ENCODE results near the gene PCDHGC3. TPM values are rescaled to one million over a fixed set of nuclear protein-coding genes. Genes with fewer than 3 reads are reported as not detected.

PCDHGC3 gene
- total and polyA plus RNA-seq, 9 of the 15 experiments (the other 6 are each of a cell fraction or from before 2014, with no cell fraction given): 0.07 TPM; not detected in 8

GRCh38 chr5:141518618-141519015 lies 42.9 kb downstream of the PCDHGC3 start:
- DNase-seq (ENCODE audit: extremely low read depth in 1 of 4, low spot score in 3 of 4) (no peak), FAIRE-seq (no peak), ATAC-seq (no peak)
- intact Hi-C loops (cut with micrococcal nuclease): loop anchor here (10.0 kb wide), 1 partner anchor 284 kb away; no protein-coding TSS in a partner anchor
- Histone ChIP-seq H3K27ac (ENCODE audit: extremely low read depth, low read depth, low read length) (no peak overlapping the region), H3K4me3 (no peak overlapping the region), H3K9me3 (replicated peaks; ENCODE audit: control insufficient read depth, insufficient read depth, low read depth, low read length) (no peaks in the 10 kb centered on the region), H3K27me3 (ENCODE audit: control insufficient read depth in 2 of 2, insufficient read depth in 2 of 2, low read length in 2 of 2) (no peaks in the 10 kb centered on the region), H2AFZ (ENCODE audit: low read depth, low read length) (no peak overlapping the region), H3K9ac (ENCODE audit: insufficient read depth in 1 of 2, low read depth in 2 of 2, low read length in 2 of 2) (no peak overlapping the region), H4K20me1 (replicated peaks; ENCODE audit: control insufficient read depth, insufficient read depth, low read length) (no peaks in the 10 kb centered on the region), H3K79me2 (ENCODE audit: control insufficient read depth, insufficient read depth, low read length) (no peaks in the 10 kb centered on the region), H3K36me3 (ENCODE audit: control insufficient read depth, insufficient read depth, low read length) (peaks cover 98% of the 10 kb centered on the region), H3K9me1 (ENCODE audit: control insufficient read depth, insufficient read depth, low read length) (peaks cover under 1% of the 10 kb centered on the region), H3K4me2 (ENCODE audit: insufficient read depth, low read length) (no peak overlapping the region), H3K4me1 (replicated peaks in 1 of 2; ENCODE audit: control insufficient read depth in 2 of 2, insufficient read depth in 2 of 2, low read length in 2 of 2) (peaks cover 4 to 7% of the 10 kb centered on the region in 2 experiments; a peak in 3 of 5 replicates)
- 100% methylated on average over 1 of the region's 1 CpG for WGBS (ENCODE audit: insufficient coverage, low coverage, missing lambda C conversion rate)
- ChIA-PET CTCF (ENCODE audit: low intra/inter-chr PET ratio) (no interaction called here), POLR2A (interaction anchor here (0.7 to 1.1 kb wide), 2 partner anchors 13 to 163 kb away, joined by 3 to 5 read pairs; partner anchors contain the start of gene PCDHGA4)
- in situ Hi-C loops (cut with MboI): no loop called here
- TF ChIP-seq ZNF444 (CRISPR knock-in tag; IDR thresholded peaks at IDR 0.05): no peak
- TF ChIP-seq ESRRB (CRISPR knock-in tag; IDR thresholded peaks at IDR 0.05; ENCODE audit: borderline replicate concordance): no peak
- no peak for TF ChIP-seq ZBTB26 (CRISPR knock-in tag; IDR thresholded peaks at IDR 0.05)
- TF ChIP-seq NFYB (IDR thresholded peaks at IDR 0.05; ENCODE audit: extremely low read depth, insufficient read length): no peak
- TF ChIP-seq TFAP4 (CRISPR knock-in tag; IDR thresholded peaks at IDR 0.05; ENCODE audit: borderline replicate concordance): no peak
- no peak for TF ChIP-seq CEBPB (tag; IDR thresholded peaks at IDR 0.05)
- no TSS peak for BruUV-seq (replicated peaks)
